ENCODE measurements around the gene MAPKAP1.

MAPKAP1 gene

GRCh38 chr9:125435776-125436612 lies 271.0 kb downstream of the MAPKAP1 start:
- DNase-seq (ENCODE audit: low read depth), result no peak
- no peak overlapping the region for H3K4me3 ChIP-seq (replicated peaks; ENCODE audit: low read depth, low read length)
- no peak for TF ChIP-seq CTCF (IDR thresholded peaks at IDR 0.05; ENCODE audit: low read length, missing control alignments)

GRCh38 chr9:125434986-125435775 lies 271.8 kb downstream of the MAPKAP1 start:
- no peak overlapping the region for H3K4me3 ChIP-seq (replicated peaks; ENCODE audit: low read depth, low read length)
- no peak for DNase-seq (ENCODE audit: low read depth)
- TF ChIP-seq CTCF (IDR thresholded peaks at IDR 0.05; ENCODE audit: low read length, missing control alignments), result no peak

- TF ChIP-seq CTCF (IDR thresholded peaks at IDR 0.05; ENCODE audit: low read length, missing control alignments), result no peak
- no peak overlapping the region for H3K4me3 ChIP-seq (replicated peaks; ENCODE audit: low read depth, low read length)
Observed at GRCh38 chr9:125433461-125434011, 273.5 kb downstream of the MAPKAP1 start.

GRCh38 chr9:125432715-125433385 lies 274.2 kb downstream of the MAPKAP1 start:
- no peak for DNase-seq (ENCODE audit: low read depth)
- H3K4me3 ChIP-seq (replicated peaks; ENCODE audit: low read depth, low read length), result no peak overlapping the region
- TF ChIP-seq CTCF (IDR thresholded peaks at IDR 0.05; ENCODE audit: low read length, missing control alignments), result no peak

More at GRCh38 chr9:125433461-125434011, 273.5 kb downstream of the MAPKAP1 start:
- DNase-seq (ENCODE audit: low read depth), result no peak

- H3K4me3 ChIP-seq (replicated peaks; ENCODE audit: low read depth, low read length), result no peak overlapping the region
- TF ChIP-seq CTCF (IDR thresholded peaks at IDR 0.05; ENCODE audit: low read length, missing control alignments), result no peak
- DNase-seq (ENCODE audit: low read depth), result no peak
Observed at GRCh38 chr9:125431741-125432271, 275.2 kb downstream of the MAPKAP1 start.

GRCh38 chr9:125431012-125431305 lies 276.0 kb downstream of the MAPKAP1 start:
- no peak for DNase-seq (ENCODE audit: low read depth)
- no peak for TF ChIP-seq CTCF (IDR thresholded peaks at IDR 0.05; ENCODE audit: low read length, missing control alignments)
- H3K4me3 ChIP-seq (replicated peaks; ENCODE audit: low read depth, low read length), result no peak overlapping the region
